GF-D8 (cell line): ENCODE results near the gene ZRANB1.
"Not testable (repeated sequence)": the region's sequence is repeated elsewhere in the genome, so short reads cannot be mapped to it uniquely, and the experiment has no call there.

ENCODE experiments used
- DNase-seq: peaks from one replicate; lab custom pipeline; 2025; lab: John Stamatoyannopoulos, UW

The ZRANB1 gene

DNA sequence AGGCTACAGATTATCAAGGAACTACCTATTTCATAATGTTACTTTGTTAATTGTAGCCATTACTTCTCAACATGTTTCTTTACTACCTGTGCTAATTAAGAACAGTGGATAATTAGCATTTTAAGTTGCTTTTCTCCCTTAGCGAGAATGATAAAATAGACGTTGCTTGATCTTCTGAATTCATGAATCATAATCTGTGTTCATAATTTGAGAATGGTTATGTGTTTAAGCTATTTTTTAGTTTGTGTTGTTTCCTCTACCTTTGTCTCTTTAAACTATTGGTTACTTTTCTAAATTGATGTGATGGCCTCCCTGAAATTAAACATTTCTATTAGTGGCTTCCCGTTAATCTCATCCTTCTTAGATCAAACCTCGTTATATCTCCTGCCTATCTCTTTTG is at the start of gene ZRANB1:
Gene ZRANB1, plus strand, starts transcription at position 301 of the 400 bp plus-strand sequence. CDS start 371 bp downstream, outside the sequence.
- DNase-seq, result no peak

DNA sequence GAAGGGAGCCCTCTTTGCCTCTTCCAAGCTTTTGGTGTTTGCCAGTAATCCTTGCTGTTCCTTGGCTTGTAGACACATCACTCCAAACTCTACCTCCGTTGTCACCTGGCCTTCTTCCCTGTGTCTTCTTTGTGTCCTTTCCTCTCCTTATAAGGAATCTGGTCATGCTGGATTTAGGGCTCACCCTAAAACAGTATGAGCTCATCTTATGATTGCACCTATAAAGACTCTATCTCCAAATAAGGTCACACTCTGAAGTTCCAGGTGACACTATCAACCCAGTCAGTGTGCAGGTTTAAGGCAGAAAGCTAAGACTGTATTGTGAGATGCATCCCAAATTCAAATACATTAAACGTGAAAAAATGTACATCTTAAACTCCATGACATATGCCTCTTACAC is 49.0 kb upstream of the ZRANB1 start:
- DNase-seq, result no peak

DNA sequence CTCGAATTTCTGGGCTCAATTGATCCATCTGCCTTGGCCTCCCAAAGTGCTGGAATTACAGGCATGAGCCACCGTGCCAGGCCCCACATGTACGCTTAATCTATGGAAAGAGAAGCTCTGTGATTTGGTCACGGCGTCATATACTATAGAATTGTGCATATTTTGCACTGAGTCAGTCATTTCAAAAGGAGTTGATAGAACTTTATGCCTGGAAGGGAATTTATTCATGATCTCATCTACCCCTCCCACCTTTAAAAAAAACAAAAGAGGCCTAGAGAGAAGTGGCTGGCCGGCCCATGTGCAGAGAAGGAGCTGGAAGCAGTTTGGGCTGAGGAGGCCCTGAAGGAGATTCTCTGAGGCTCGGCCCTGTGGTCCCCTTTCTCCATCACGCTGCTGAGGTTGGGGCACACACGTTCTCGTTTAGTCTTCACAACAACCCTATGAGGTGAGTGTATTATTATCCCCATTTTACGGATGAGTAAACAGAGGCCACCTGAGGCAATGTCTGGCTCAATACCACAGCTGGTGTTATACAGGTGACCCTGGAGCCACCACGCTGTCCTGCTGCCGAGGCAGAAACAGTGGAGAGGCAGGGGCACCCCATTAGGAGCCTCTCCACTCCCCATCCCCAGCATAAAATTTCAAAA is 47.2 kb upstream of the ZRANB1 start:
- no peak for DNase-seq

DNA sequence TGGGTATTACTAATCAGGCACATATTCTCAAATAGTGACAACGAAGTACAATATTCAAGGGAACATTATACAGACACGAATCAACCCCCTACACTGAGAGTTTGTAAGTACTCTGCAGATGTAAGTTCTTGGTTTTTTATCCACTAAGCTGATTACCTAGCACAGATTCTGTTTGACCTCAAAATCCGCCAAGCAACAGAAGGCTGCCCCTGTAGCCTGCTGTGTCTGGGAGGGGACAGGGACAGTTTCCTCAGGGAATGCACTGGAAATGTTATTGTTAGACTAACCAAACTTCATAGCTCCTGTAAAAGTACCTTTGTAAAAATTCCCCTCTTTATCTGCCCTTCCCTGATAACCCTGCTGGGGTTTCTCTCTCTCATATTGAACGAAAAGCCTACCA is 45.2 kb upstream of the ZRANB1 start:
- no peak for DNase-seq

DNA sequence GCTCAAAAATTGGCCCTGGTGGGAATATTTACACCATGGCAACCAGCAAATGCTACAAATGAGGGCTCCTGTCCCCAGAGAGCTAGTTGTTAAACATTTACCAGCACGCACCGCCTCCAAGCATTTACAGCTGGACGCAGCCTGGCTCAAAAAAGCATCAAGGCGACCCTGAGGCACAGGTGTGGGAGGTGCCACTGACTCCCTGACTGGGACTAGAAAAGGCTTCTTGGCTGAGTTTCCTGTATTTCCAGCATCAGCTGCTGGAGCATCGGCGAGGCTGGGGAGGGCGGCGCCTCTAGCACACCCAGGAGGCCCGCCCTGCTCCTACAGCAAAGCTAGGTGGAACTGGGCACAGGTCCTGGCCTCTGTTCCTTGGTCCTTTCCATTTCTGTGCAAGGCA is 43.5 kb upstream of the ZRANB1 start:
- no peak for DNase-seq

DNA sequence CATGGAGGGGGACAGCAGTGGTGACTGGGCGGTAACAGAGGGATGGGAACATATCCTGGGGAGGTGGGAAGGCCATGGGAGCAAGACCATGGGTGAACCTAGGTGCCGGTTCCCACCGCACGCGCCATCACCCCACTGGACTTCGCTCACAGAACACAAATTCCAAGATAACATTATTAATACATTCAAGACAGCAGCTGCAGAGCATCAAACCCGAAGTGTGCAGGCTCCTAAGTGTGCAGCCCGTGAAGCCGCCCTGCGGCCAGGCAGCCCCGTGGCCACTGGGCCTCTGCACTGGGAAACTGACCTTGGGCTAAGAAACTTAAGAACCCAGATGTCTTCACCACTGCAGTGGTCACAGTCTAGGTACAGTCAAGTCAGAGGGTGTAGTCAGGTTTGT is 42.8 kb upstream of the ZRANB1 start:
- DNase-seq, result no peak

DNA sequence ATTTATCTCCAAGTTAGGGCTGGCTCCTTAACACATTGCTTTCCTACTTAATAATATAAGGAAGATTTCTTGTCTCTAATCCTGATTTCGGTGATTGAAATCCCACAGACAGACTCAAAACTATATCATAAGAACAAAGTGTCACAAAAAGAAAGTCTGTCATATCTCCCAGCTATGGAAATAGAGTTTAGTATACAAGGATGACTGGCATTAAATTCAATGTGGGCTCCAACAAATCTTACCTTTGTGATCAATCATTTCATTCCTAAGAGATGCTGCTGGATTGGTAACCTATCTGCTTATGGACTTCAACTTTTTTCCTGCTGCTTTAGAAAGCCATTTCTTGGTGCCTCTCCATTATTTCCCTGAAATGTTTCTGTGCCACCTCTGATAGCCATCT is 39.5 kb upstream of the ZRANB1 start:
- no peak for DNase-seq

DNA sequence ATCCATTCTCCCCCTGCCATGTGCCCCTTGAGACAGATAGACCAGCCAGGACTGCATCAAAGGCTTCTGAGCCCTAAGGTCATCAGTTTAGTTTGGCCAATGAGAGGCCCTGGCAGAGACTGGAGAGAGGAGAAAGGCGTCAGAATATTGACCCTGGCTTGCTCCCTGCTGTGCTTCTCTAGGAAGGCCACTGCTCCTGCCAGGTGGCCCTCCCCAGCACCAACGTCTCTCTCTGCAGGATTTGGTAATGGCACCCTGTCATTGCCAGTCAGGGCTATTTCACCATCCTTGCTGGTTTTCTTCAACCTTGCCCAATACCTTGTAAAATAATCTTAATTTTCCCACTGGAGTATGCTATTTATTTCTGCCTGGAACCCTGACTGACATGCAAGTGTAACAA is 38.8 kb upstream of the ZRANB1 start:
- DNase-seq, result peak; percentile 89

DNA sequence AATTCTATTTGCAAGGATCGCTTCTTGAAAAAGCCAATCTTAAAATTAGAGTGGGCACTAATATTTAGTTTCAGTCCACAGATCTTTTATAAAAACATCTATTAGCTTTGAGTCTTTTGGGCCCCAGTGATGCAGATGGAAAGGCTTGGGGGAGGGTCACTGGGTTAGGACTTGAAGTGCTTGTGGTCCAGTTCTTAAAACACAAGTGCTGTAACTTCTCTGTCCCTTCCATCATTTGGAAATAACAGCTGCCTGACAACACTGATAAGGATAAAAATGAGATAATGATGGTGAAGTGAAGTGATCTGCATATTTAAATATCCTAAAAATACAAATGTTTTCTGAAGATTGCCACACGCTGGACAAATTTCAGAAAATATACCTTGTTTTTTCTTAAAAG is 37.1 kb upstream of the ZRANB1 start:
- DNase-seq, result peak; percentile 21

DNA sequence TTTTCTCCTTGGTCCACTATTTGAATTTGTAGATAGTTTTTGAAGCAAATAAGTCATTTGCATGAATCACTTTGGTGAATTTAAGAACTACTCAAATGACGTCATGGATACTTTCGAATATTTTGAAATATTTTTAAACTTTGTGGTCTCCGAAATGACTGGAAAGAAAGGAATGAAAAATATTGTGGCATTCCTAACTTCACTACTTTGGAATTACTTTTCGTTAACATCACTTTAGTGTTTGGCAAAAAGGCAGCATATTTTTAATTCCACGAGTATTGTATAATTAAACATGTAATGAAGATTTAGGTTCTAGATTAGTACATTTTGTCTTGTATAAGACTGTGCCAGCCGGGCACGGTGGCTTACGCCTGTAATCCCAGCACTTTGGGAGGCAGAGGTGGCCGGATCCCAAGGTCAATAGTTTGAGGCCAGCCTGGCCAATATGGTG is 35.3 kb upstream of the ZRANB1 start:
- DNase-seq, result no peak

DNA sequence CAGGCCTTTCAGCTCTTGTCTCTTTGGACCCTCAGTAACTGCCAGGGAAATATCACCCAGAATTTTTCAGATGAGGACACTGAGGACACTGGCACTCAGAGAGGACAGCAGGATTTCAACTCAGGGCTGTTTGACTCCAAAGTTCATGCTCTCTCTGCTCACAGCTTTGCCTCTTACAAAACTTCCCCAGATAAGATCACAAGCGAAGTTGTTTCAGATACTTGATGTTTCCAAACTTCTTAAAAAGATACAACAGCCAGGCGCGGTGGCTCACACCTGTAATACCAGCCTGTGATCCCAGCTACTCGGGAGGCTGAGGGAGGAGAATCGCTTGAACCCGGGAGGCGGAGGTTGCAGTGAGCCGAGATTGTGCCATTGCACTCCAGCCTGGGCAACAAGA is 32.4 kb upstream of the ZRANB1 start:
- DNase-seq, result peak; percentile 66

DNA sequence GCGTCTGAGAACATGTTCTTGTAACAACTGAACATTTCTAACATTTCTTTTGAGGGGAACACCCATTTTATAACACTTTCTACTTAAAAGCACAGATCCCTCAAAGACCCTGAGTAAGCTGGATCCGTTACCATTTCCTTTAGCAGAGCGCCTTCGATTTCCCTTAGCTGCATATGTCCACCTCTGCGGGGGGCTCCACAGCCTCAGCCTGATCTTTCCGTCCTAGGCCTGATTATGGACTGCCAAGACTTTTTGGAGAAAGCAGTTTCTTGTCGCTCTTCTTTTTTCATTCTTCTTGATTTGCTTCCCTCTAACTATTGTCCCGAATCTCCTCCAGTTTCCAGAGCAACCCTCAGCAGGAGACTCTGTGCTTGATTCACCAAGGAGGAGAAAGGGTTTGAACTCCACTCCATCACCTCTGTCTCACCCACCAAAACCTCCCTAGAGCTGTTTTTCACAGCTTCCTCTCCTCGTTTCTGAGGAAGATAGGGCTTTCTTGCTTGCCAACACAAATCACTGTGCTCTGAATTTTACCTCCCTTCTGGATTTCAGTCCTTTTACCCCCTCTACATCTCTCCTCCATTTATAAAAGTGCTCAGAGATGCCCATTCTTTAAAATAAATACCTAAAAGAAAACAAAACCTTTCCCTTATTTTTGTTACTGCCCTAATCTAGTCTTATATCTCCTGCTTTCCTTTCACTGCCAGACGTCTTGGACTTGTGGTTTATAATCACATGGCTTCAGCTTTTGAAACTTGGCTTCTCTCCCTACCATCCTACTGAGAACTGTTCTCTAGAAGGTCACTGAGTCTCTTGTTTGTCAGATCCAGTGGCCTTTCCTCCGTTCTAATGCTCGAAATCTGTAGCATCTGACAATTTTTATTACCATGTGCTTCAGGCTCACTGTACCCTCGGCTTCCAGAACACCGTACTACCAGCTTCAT is 30.5 kb upstream of the ZRANB1 start:
- DNase-seq, result peak; percentile 60

DNA sequence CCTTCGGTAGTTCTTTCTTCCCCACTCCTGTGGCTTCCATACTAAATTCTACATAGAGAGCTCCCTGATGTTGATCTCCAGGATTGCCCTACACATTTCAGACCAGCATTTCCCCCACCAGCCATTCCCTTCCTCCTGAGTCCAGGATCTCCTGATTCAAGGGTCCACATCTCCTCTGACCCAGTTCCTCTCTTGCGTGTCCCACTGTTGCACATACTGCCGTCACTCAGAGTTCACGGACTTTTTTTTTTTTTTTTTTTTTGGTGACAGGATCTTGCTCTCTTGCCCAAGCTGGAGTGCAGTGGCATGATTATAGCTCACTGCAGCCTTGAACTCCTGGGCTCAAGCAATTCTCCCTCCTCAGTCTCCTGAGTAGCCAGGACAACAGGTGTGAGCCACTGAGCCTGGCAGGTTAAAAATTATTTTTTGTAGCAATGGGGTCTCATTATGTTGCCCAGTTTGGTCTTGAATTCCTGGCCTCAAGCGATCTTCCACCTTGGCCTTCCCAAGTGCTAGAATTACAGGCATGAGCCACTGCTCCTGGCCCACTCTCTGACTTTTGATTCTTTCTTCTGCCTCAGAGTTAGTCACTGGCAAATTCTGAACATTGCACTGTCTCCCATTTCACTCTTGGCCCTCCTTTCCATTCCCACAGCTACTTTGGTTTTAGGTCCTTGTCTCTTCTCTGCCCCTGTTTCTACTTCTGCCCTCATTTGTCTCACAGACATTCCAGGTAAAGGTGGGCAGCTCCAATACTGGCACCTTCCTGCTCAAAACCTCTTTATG is 29.6 kb upstream of the ZRANB1 start:
- no peak for DNase-seq

DNA sequence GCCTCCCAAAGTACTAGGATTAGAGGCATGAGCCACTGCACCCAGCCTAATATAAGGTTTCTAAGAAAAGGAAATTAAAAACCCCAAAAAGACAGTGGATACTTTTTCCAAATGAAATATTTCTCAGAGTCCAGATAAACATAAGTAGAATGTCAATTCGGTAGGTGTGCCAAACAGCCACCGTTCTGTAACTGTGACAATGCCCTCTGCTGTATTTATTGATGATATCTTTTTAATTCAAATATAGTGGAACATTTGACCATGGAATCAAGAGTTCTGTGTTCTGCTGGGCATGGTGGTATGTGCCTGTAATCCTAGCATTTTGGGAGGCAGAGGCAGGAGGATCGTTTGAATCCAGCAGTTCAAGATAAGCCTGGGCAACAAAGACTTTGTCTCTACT is 28.8 kb upstream of the ZRANB1 start:
- DNase-seq, result no peak

DNA sequence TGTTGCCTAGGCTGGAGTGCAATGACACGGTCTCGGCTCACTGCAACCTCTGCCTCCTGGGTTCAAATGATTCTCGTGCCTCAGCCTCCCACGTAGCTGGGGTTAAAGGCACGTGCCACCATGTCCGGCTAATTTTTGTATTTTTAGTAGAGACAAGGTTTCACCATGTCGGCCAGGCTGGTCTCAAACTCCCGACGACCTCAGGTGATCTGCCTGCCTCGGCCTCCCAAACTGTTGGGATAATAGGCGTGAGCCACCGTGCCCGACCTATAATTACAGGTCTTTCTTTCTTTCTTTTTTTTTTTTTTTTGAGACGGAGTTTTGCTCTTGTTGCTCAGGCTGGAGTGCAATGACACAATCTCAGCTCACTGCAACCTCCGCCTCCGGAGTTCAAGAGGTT is 27.5 kb upstream of the ZRANB1 start:
- DNase-seq, result not testable (repeated sequence)

DNA sequence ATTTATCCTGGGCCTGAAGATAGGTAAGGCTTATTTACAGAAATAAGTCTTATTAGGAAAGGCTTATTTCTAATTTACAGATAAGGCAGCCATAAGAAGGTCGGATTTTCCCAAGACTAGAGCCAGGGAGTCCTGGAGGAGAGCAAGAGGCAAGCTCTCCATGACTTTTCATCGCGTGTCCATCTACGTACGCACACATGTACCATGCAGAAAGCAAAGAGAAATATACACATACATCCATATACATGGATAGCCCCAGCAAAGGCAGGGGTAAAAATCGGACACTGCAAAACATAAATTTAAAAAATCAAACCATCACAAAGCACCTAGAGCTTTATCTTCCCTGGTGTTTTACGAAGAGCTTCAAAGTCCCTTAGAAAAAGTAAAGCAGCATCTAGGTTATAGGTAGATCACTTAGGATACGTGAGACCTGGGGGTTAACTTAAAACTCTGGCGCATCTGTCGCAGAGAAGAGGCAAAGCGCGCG is 25.8 kb upstream of the ZRANB1 start:
- DNase-seq, result no peak

DNA sequence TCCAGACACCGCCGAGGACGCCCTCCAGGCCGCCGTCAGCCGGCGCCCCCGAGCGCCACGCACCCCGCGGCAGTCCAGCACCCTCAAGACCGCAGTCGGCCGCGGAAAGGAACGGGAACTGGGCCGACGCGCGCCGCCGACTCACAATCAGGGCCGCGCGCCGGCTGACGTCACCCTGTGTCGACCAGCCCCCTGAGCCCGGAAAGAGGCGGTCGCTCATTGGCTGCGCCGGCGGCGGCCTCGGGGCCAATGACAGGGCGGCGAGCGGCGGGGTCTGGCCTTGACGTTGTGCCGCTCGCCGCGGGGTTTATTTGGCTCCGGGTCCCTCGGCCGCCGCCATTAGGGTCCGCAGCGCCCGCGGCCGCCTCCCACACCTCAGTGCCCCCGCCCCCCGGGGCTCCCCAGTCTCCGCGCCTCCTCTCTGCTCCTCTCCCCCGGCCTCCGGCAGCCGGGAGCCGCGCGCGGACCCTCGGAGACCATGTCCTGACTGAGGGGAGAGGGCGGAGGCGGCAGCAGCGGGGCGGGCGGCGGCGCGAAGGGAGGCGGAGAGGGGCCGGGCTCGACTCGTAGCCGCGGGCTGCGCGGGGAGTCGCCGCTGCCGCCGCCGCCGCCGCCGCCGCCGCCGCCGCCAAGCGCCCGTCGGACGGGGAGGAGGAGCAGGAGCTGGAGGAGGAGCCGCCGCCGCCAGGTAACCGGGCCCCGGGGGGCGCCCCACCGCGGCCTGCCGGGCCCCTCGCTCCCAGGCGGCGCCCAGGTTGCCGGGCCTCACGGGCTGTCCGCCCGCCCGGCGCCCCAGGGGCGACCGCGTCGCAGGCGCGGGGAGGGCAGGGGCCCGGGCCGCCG is 25.1 kb upstream of the ZRANB1 start:
- peak; percentile 88 for DNase-seq

DNA sequence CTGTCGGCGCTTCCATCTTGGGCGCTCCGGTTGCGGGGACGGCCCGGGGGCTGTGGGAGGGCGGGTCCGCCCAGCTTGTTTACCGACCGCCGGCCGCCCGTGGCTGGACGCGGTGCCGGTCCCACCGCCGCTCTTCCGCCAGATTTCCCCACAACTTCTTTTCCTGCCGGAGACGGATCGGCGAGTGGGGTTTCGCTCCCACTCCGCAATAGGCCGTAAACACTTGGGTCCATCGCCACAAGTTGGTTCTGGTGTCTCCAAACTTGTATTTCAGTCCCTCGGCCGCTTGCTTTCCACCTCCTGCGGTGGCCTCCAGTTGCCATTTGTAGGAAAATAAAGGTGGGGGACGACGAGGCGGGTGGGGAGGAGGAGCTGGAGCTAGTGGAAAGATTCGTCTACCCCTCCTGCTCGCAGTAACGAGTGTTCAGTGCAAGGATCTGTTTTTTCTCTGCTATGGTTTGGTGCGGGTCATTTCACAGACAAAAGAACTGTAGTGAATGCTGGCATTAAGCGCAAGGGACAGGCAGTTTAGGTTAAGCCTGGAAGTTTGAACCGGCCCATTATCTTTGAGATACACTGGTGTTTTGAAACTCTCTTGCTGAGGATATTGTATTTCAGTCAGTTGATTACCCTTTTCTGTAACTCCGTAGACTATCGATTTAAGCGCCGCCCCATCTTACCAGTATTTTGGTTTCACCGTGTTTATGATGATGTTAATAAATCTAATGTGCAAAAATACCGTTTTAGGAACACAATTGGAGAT is 24.3 kb upstream of the ZRANB1 start:
- no peak for DNase-seq

DNA sequence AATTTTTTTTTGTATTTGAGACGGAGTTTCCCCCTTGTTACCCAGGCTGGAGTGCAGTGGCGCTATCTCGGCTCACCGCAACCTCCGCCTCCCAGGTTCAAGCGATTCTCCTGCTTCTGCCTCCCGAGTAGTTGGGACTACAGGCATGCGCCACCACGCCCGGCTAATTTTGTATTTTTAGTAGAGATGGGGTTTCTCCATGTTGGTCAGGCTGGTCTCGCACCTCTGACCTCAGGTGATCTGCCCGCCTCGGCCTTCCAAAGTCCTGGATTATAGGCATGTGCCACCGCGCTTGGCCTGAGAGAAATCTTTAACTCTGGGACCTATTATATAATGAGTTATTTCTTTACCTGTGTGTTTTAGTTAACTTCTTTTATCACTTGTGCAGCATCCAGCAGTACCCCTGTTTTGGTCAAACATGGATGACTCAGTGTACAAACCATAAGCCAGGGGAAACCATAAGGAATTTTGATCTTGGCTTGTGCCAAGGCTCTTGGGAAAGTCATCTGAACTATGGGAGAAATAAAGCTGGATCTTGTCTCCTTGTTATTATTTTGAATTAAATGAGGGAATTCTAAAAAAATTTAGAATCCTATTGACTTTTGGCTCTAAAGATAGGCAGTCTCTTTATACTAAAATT is 23.6 kb upstream of the ZRANB1 start:
- no peak for DNase-seq

DNA sequence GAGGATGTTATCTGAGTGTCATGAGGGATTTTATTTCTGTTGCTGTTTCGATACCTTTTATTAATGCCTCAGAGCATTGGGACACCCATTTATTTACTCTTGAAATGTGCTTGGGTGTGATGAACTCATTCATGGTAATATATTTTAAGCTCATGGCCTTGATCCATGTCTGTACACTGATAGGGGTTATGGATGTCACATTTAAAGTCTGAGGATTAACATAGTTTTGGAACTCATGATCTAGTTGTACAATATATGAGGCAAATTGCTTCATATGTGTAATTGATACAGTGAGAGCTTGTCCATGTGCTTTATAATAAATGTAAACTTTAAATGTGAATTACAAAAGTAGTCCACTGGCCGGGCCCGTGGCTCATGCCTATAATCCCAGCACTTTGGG is 23.0 kb upstream of the ZRANB1 start:
- DNase-seq, result no peak
